Panc1 (cell line): Measurements from ENCODE around the gene AGAP1. TPM values are rescaled to one million over a fixed set of nuclear protein-coding genes. Genes with fewer than 3 reads are reported as not detected.

Experiments
- ATAC-seq: fragments of 200-7000 bp; cut with Tn5 transposase; 2 replicates; pipeline ENCODE4 v1.9.1; 2020; ENCODE audit warnings: mild to moderate bottlenecking, moderate library complexity
- BruUV-seq: library from RNA; stranded (reverse); fragments of 400-500 nt; replicated peaks from 2 replicates; lab custom pipeline; 2021; lab: Mats Ljungman, UMichigan
- CTCF ChIA-PET: fragments of 300-600 bp; sonication (Branson Sonifier 250); formaldehyde crosslinking; loops from one replicate; lab custom pipeline; 2022; ENCODE audit warnings: antibody characterized with exemption; lab: Charles Lee
- POLR2A ChIA-PET: fragments of 300-600 bp; sonication (Branson Sonifier 250); formaldehyde crosslinking; loops from one replicate; lab custom pipeline; 2022; ENCODE audit warnings: antibody characterized with exemption; lab: Charles Lee
- DNase-seq: peaks from one replicate; pipeline ENCODE4 v3.0.0-alpha.2; 2010; ENCODE audit warnings: low read depth, low spot score
- H3K27ac ChIP-seq: 2 replicates; pipeline ENCODE4 v1.5.1; 2011; ENCODE audit warnings: mild to moderate bottlenecking, low read length, inconsistent platforms
- H3K27me3 ChIP-seq: fragments of 200-500 bp; sonication (Bioruptor generic); 2 replicates; pipeline ENCODE4 v1.6.0; 2014; ENCODE audit warnings: low read length, inconsistent platforms; ENCODE audit not compliant: control insufficient read depth, insufficient read depth
- H3K36me3 ChIP-seq: fragments of 200-500 bp; sonication (Bioruptor generic); 2 replicates; pipeline ENCODE4 v1.5.1; 2014; ENCODE audit warnings: inconsistent platforms, mild to moderate bottlenecking, low read length, moderate library complexity; ENCODE audit not compliant: control insufficient read depth, insufficient read depth
- H3K4me1 ChIP-seq: 2 replicates; pipeline ENCODE4 v1.5.1; 2011; ENCODE audit warnings: inconsistent platforms, mild to moderate bottlenecking, low read length, moderate library complexity; ENCODE audit not compliant: control insufficient read depth, insufficient read depth
- H3K4me3 ChIP-seq, 2 experiments: 2 replicates each; pipeline ENCODE4 v1.5.1; 2011 to 2012; ENCODE audit warnings: low read depth in 2 of 2, low read length in 2 of 2, mild to moderate bottlenecking in 2 of 2, inconsistent platforms in 1 of 2, moderate library complexity in 1 of 2
- H3K9me3 ChIP-seq: fragments of 200-500 bp; sonication (Bioruptor generic); 2 replicates; pipeline ENCODE4 v1.5.1; 2014; ENCODE audit warnings: low read depth, mild to moderate bottlenecking, inconsistent platforms, low read length, moderate library complexity; ENCODE audit not compliant: control insufficient read depth, insufficient read depth
- CTCF ChIP-seq: fragments of 450-650 bp; IDR thresholded peaks from 2 replicates; pipeline ENCODE4 v1.5.1; 2017; ENCODE audit warnings: mild to moderate bottlenecking
- POLR2AphosphoS5 ChIP-seq: IDR thresholded peaks from 2 replicates; pipeline ENCODE4 v1.6.1; 2012; ENCODE audit warnings: mild to moderate bottlenecking, low read depth, low read length, moderate library complexity
- SIN3A ChIP-seq: IDR thresholded peaks from 2 replicates; pipeline ENCODE4 v1.6.1; 2012; ENCODE audit warnings: low read depth, mild to moderate bottlenecking, low read length, moderate library complexity, borderline replicate concordance; ENCODE audit not compliant: insufficient read depth
- TCF7L2 ChIP-seq: IDR thresholded peaks from 2 replicates; pipeline ENCODE4 v1.6.1; 2011; ENCODE audit warnings: mild to moderate bottlenecking, low read depth, low read length, inconsistent platforms
- in situ Hi-C: cut with HindIII; loops from 2 replicates; pipeline ENCODE4 v1.10.0; 2016; ENCODE audit warnings: low sequenced_read_pairs, low pct_unique_long_range_greater_than_20kb
- intact Hi-C: fragments of 100-400 bp; cut with micrococcal nuclease; formaldehyde crosslinking; loops from one replicate; pipeline ENCODE4 v1.10.0; 2022; ENCODE audit not compliant: unreplicated experiment
- total RNA-seq: library from RNA; stranded (reverse); gene quantifications from one replicate; pipeline ENCODE4 v1.2.1, GENCODE V29; 2021; ENCODE audit not compliant: unreplicated experiment
- TF ChIP-seq, protein P1 (sequence below), 2 experiments: IDR thresholded peaks; 2 replicates each; pipeline ENCODE4 v1.6.1; 2011 to 2012; ENCODE audit warnings: low read depth in 2 of 2, control low read depth in 1 of 2, low read length in 1 of 2, mild to moderate bottlenecking in 1 of 2, moderate library complexity in 1 of 2; ENCODE audit not compliant: insufficient read depth in 1 of 2

The AGAP1 gene
- total RNA-seq, 1 experiment from 2014 or later, result 38.9 TPM

DNA sequence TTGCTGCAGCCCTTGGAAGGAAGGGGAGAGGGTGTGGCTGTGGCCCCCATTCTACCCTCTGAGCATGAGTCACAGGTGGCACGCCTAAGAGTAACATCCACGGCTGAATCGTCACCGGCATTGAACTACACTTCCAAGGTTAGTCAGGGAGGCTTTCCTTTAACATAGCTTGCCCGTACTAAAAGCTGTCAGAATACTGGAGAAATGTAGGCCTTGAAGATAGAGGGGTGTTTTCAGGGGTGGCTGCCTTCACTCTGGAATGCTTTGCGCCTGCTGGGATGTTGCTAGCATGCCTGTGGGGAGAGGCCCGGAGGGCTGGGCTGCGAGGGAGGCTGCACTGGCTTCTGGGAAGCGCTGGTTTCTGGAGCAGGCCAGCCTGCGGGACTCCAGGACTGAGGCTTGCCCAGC, 333.7 kb downstream of the AGAP1 start:
- H3K27ac ChIP-seq, result no peak overlapping the region
- POLR2A ChIA-PET, result no interaction called here
- intact Hi-C loops (no loop called here), in situ Hi-C loops (no loop called here)
- no peaks in the 10 kb centered on the region for H3K4me1 ChIP-seq
- TF ChIP-seq POLR2AphosphoS5 (no peak), SIN3A (no peak), CTCF (no peak), TCF7L2 (no peak)
- TF ChIP-seq, protein P1, sequence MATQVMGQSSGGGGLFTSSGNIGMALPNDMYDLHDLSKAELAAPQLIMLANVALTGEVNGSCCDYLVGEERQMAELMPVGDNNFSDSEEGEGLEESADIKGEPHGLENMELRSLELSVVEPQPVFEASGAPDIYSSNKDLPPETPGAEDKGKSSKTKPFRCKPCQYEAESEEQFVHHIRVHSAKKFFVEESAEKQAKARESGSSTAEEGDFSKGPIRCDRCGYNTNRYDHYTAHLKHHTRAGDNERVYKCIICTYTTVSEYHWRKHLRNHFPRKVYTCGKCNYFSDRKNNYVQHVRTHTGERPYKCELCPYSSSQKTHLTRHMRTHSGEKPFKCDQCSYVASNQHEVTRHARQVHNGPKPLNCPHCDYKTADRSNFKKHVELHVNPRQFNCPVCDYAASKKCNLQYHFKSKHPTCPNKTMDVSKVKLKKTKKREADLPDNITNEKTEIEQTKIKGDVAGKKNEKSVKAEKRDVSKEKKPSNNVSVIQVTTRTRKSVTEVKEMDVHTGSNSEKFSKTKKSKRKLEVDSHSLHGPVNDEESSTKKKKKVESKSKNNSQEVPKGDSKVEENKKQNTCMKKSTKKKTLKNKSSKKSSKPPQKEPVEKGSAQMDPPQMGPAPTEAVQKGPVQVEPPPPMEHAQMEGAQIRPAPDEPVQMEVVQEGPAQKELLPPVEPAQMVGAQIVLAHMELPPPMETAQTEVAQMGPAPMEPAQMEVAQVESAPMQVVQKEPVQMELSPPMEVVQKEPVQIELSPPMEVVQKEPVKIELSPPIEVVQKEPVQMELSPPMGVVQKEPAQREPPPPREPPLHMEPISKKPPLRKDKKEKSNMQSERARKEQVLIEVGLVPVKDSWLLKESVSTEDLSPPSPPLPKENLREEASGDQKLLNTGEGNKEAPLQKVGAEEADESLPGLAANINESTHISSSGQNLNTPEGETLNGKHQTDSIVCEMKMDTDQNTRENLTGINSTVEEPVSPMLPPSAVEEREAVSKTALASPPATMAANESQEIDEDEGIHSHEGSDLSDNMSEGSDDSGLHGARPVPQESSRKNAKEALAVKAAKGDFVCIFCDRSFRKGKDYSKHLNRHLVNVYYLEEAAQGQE (IDR thresholded peaks at IDR 0.05; ENCODE audit: insufficient read depth in 1 of 2, low read depth in 2 of 2, low read length in 1 of 2), result no peak
- H3K9me3 ChIP-seq, result no peaks in the 10 kb centered on the region
- ATAC-seq (no peak), DNase-seq (peak; percentile 2)
- CTCF ChIA-PET, result no interaction called here
- H3K27me3 ChIP-seq, result no peaks in the 10 kb centered on the region
- no peak overlapping the region for H3K4me3 ChIP-seq
- no TSS peak for BruUV-seq
- H3K36me3 ChIP-seq, result no peaks in the 10 kb centered on the region

DNA sequence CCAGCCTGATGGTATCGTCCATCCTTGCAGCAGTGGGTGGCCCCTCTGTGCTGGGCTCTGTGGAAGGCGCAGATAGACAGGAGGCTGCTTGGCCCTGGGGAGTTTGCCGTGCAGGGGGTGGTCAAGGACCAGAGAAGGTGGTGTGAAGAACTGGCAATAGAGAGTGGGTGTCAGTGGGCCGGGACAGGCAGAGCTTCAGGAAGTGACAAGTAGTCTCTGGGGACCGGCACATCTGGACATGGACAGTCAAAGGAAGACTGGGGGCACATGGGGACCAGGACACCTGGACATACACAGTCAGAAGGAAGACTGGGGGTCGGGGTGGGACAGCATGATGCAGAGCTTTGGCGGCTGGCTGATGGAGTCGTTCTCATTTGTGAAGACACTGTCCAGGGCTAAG, 335.9 kb downstream of the AGAP1 start:
- Histone ChIP-seq H3K36me3 (no peaks in the 10 kb centered on the region), H3K9me3 (no peaks in the 10 kb centered on the region), H3K27me3 (no peaks in the 10 kb centered on the region), H3K27ac (no peak overlapping the region), H3K4me3 (no peak overlapping the region), H3K4me1 (no peaks in the 10 kb centered on the region)
- BruUV-seq, result no TSS peak
- in situ Hi-C loops (no loop called here), intact Hi-C loops (no loop called here)
- TF ChIP-seq SIN3A (no peak), POLR2AphosphoS5 (no peak), CTCF (no peak), TCF7L2 (no peak)
- TF ChIP-seq, protein P1 (IDR thresholded peaks at IDR 0.05; ENCODE audit: insufficient read depth in 1 of 2, low read depth in 2 of 2, low read length in 1 of 2), result no peak
- ChIA-PET POLR2A (no interaction called here), CTCF (no interaction called here)
- ATAC-seq, result no peak
- no peak for DNase-seq
